WTC11 (cell line): ENCODE measurements around the gene RBM20. TPM values are rescaled to one million over a fixed set of nuclear protein-coding genes. Genes with fewer than 3 reads are reported as not detected.
"Not testable (repeated sequence)": the region's sequence is repeated elsewhere in the genome, so short reads cannot be mapped to it uniquely, and the experiment has no call there.

Source experiments
- ATAC-seq: fragments of 200-7000 bp; cut with Tn5 transposase; 2 replicates; pipeline ENCODE4 v1.10.0; 2021; ENCODE audit warnings: mild to moderate bottlenecking, moderate library complexity
- CTCF ChIA-PET: fragments of 300-600 bp; sonication (Branson Sonifier 250); formaldehyde crosslinking; loops from one replicate; lab custom pipeline; 2021; ENCODE audit warnings: antibody characterized with exemption; lab: Charles Lee
- POLR2A ChIA-PET: fragments of 350-600 bp; sonication (Branson Sonifier 250); formaldehyde crosslinking; loops from one replicate; lab custom pipeline; 2021; ENCODE audit warnings: antibody characterized with exemption; lab: Charles Lee
- DNase-seq: peaks from one replicate; pipeline ENCODE4 v3.0.0; 2021; ENCODE audit warnings: low spot score
- H3K27ac Mint-ChIP-seq: 2 replicates; pipeline ENCODE4 v1.8.0; 2021; ENCODE audit warnings: mixed read lengths
- H3K27me3 Mint-ChIP-seq: 2 replicates; pipeline ENCODE4 v1.8.0; 2021; ENCODE audit warnings: low read depth, mild to moderate bottlenecking, moderate library complexity, mixed read lengths
- H3K36me3 Mint-ChIP-seq: 2 replicates; pipeline ENCODE4 v1.8.0; 2021; ENCODE audit warnings: mixed read lengths
- H3K4me1 Mint-ChIP-seq: 2 replicates; pipeline ENCODE4 v1.8.0; 2022; ENCODE audit warnings: mixed read lengths
- H3K4me3 Mint-ChIP-seq: 2 replicates; pipeline ENCODE4 v1.8.0; 2021; ENCODE audit warnings: mild to moderate bottlenecking, moderate library complexity, mixed read lengths
- H3K9me3 Mint-ChIP-seq: 2 replicates; pipeline ENCODE4 v1.8.0; 2021; ENCODE audit warnings: mixed read lengths
- ATF6 ChIP-seq: sonication (generic); formaldehyde crosslinking; IDR thresholded peaks from 2 replicates; pipeline ENCODE4 v1.8.1; 2023; ENCODE audit warnings: mild to moderate bottlenecking, missing genetic modification reagents
- E2F4 ChIP-seq: sonication (generic); formaldehyde crosslinking; IDR thresholded peaks from 2 replicates; pipeline ENCODE4 v1.8.1; 2022; ENCODE audit warnings: low read depth, mild to moderate bottlenecking, moderate library complexity, missing genetic modification reagents, borderline replicate concordance
- ELF4 ChIP-seq: sonication (generic); formaldehyde crosslinking; IDR thresholded peaks from 2 replicates; pipeline ENCODE4 v1.8.1; 2022; ENCODE audit warnings: low read depth, mild to moderate bottlenecking, moderate library complexity, missing genetic modification reagents
- IRF1 ChIP-seq: sonication (generic); formaldehyde crosslinking; IDR thresholded peaks from 2 replicates; pipeline ENCODE4 v1.8.0; 2023; ENCODE audit warnings: missing genetic modification reagents
- IRF2 ChIP-seq: sonication (generic); formaldehyde crosslinking; IDR thresholded peaks from 2 replicates; pipeline ENCODE4 v1.8.0; 2022; ENCODE audit warnings: low read depth, missing genetic modification reagents, borderline replicate concordance
- TP53 ChIP-seq: sonication (generic); formaldehyde crosslinking; IDR thresholded peaks from 2 replicates; pipeline ENCODE4 v1.8.1; 2023; ENCODE audit warnings: mild to moderate bottlenecking, missing genetic modification reagents
- ZBTB43 ChIP-seq: sonication (generic); formaldehyde crosslinking; IDR thresholded peaks from 2 replicates; pipeline ENCODE4 v1.8.1; 2023; ENCODE audit warnings: mild to moderate bottlenecking, missing genetic modification reagents
- ZSCAN18 ChIP-seq: fragments of 250-450 bp; sonication (Bioruptor Pico); IDR thresholded peaks from 2 replicates; pipeline ENCODE4 v2.1.2; 2022; ENCODE audit warnings: mild to moderate bottlenecking, moderate library complexity
- total RNA-seq: library from RNA; stranded (reverse); gene quantifications from 3 replicates; pipeline ENCODE4 v1.2.3, GENCODE V29; 2021

Gene RBM20
- total RNA-seq, 1 experiment from 2014 or later, result 0.52 TPM

- Mint-ChIP-seq H3K36me3 (no peaks in the 10 kb centered on the region), H3K4me3 (no peak overlapping the region), H3K4me1 (peaks cover 28% of the 10 kb centered on the region), H3K27me3 (no peaks in the 10 kb centered on the region), H3K9me3 (no peaks in the 10 kb centered on the region), H3K27ac (peak overlapping the region; percentile 49; the same call in 1 of the 2 replicates)
- peak; percentile 60 for ATAC-seq
- POLR2A ChIA-PET, result no interaction called here
- DNase-seq, result no peak
- CTCF ChIA-PET, result interaction anchor here (1.0 kb wide), 1 partner anchor 11 kb away, joined by 4 read pairs; no protein-coding TSS in a partner anchor
- TF ChIP-seq IRF2 (CRISPR knock-in tag) (no peak), ATF6 (CRISPR knock-in tag) (no peak), ZBTB43 (no peak), ELF4 (no peak)
Observed at GRCh38 chr10:110725801-110726630, 81.9 kb downstream of the RBM20 start.

- H3K9me3 Mint-ChIP-seq, CTCF ChIA-PET, H3K27ac Mint-ChIP-seq, DNase-seq, H3K27me3 Mint-ChIP-seq, ATAC-seq, H3K4me3 Mint-ChIP-seq, POLR2A ChIA-PET, H3K36me3 Mint-ChIP-seq: not testable (repeated sequence)
- H3K4me1 Mint-ChIP-seq, result peaks cover 30% of the 10 kb centered on the region
Observed at GRCh38 chr10:110727785-110728184, 83.6 kb downstream of the RBM20 start.

- no peak for DNase-seq
- Mint-ChIP-seq H3K27ac (no peak overlapping the region), H3K4me1 (peaks cover 16% of the 10 kb centered on the region; the same call in 1 of the 2 replicates), H3K36me3 (no peaks in the 10 kb centered on the region)
- TF ChIP-seq ZSCAN18 (CRISPR knock-in tag) (no peak), E2F4 (CRISPR knock-in tag) (no peak), IRF1 (CRISPR knock-in tag) (no peak), TP53 (CRISPR knock-in tag) (no peak)
- TF ChIP-seq, all 79 proteins: peak for 0
- Mint-ChIP-seq H3K27me3 (no peaks in the 10 kb centered on the region; the same call in 1 of the 2 replicates), H3K9me3 (no peaks in the 10 kb centered on the region), H3K4me3 (no peak overlapping the region)
- CTCF ChIA-PET, result no interaction called here
- POLR2A ChIA-PET, result no interaction called here
- ATAC-seq, result no peak
Observed at GRCh38 chr10:110730345-110731050, 86.4 kb downstream of the RBM20 start.
